ENCODE data around the gene CCDC9.

GRCh38 chr19:47209319-47210179, 46.8 kb upstream of the CCDC9 start:
- TF ChIP-seq ZNF274 (IDR thresholded peaks at IDR 0.05; ENCODE audit: low read depth, low read length) = no peak
- no peak for TF ChIP-seq YY1 (IDR thresholded peaks at IDR 0.05; ENCODE audit: insufficient read depth, insufficient read length)
- no peak for TF ChIP-seq SUZ12 (IDR thresholded peaks at IDR 0.05; ENCODE audit: extremely low read depth, insufficient read depth, insufficient read length)
